Peyer's patch (tissue), 4 donors: ENCODE data around the gene MND1. TPM values are rescaled to one million over a fixed set of nuclear protein-coding genes. Genes with fewer than 3 reads are reported as not detected.

Source experiments
- DNase-seq, 3 donors: peaks; one replicate each; pipeline ENCODE4 v3.0.0-alpha.2; 2017 to 2019
- H3K27ac ChIP-seq, 4 donors: fragments of 200-600 bp; sonication (generic); one replicate each; pipeline ENCODE4 v1.5.1; 2016 to 2019
- H3K27me3 ChIP-seq, 2 donors: fragments of 200-600 bp; sonication (generic); one replicate each; pipeline ENCODE4 v1.5.1; 2019
- H3K36me3 ChIP-seq, 3 donors: fragments of 200-600 bp; sonication (generic); one replicate each; pipeline ENCODE4 v1.5.1; 2016 to 2019
- H3K4me1 ChIP-seq, 4 donors: fragments of 200-600 bp; sonication (generic); one replicate each; pipeline ENCODE4 v1.5.1; 2016 to 2019
- H3K4me3 ChIP-seq, 4 donors: fragments of 200-600 bp; sonication (generic); 1 replicate in 3 of 4; 2 replicates in 1 of 4; pipeline ENCODE4 v1.5.1; 2016 to 2019; ENCODE audit warnings: mild to moderate bottlenecking in 1 of 4
- H3K9me3 ChIP-seq, 4 donors: fragments of 200-600 bp; sonication (generic); one replicate each; pipeline ENCODE4 v1.5.1; 2016 to 2019; ENCODE audit warnings: mild to moderate bottlenecking in 1 of 4
- POLR2A ChIP-seq, 2 donors: fragments of 450-650 bp; IDR thresholded peaks; one replicate each; pipeline ENCODE4 v1.5.1; 2017; ENCODE audit warnings: antibody characterized with exemption in 2 of 2, mild to moderate bottlenecking in 2 of 2, moderate library complexity in 2 of 2
- total RNA-seq, 4 donors: library from RNA; depleted of rRNA; stranded (reverse); fragments of >200 nt; gene quantifications; one replicate each; pipeline ENCODE4 v1.1.0, GENCODE V29; 2016
- TF ChIP-seq, protein P1 (sequence below), 6 experiments: fragments of 450-650 bp in 4 of 6; fragments of 200-600 bp in 2 of 6; sonication (generic) in 1 of 6; IDR thresholded peaks; one replicate each; pipeline ENCODE4 v1.5.1; 2017 to 2019; ENCODE audit warnings: antibody characterized with exemption in 6 of 6, mild to moderate bottlenecking in 3 of 6, moderate library complexity in 1 of 6

MND1 gene
- total RNA-seq, 4 donors from 2014 or later, result 3.5 to 7.4 TPM; not detected in 2

DNA sequence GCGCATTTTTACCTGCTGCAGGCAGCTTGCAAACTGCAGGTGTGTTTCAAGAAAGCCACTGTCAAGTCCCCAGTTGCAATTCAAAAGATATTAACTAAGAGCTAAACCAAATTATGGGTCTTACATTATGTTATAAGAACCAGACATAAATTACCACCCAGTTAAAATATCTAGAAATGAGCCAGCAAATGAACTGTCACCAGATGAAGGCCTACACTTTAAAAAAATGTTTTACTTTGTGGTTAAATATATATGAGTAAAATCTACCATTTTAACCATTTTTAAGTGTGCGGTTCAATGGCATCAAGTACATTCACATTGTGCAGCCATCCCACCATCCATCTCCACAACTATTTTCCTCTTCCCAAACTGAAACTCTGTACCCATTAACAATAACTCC, 89.7 kb downstream of the MND1 start:
- peak overlapping the region in 1 of 4 donors; percentile 79 for H3K27ac ChIP-seq
- DNase-seq, result no peak
- H3K4me1 ChIP-seq, result peaks cover 0 to 9% (median 0%) of the 10 kb centered on the region in 4 donors
- no peaks in the 10 kb centered on the region for H3K27me3 ChIP-seq
- no peak overlapping the region for H3K4me3 ChIP-seq
- no peaks in the 10 kb centered on the region for H3K36me3 ChIP-seq
- no peaks in the 10 kb centered on the region for H3K9me3 ChIP-seq
- TF ChIP-seq POLR2A (IDR thresholded peaks at IDR 0.05), result no peak
- TF ChIP-seq, protein P1, sequence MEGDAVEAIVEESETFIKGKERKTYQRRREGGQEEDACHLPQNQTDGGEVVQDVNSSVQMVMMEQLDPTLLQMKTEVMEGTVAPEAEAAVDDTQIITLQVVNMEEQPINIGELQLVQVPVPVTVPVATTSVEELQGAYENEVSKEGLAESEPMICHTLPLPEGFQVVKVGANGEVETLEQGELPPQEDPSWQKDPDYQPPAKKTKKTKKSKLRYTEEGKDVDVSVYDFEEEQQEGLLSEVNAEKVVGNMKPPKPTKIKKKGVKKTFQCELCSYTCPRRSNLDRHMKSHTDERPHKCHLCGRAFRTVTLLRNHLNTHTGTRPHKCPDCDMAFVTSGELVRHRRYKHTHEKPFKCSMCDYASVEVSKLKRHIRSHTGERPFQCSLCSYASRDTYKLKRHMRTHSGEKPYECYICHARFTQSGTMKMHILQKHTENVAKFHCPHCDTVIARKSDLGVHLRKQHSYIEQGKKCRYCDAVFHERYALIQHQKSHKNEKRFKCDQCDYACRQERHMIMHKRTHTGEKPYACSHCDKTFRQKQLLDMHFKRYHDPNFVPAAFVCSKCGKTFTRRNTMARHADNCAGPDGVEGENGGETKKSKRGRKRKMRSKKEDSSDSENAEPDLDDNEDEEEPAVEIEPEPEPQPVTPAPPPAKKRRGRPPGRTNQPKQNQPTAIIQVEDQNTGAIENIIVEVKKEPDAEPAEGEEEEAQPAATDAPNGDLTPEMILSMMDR (IDR thresholded peaks at IDR 0.05), result no peak

DNA sequence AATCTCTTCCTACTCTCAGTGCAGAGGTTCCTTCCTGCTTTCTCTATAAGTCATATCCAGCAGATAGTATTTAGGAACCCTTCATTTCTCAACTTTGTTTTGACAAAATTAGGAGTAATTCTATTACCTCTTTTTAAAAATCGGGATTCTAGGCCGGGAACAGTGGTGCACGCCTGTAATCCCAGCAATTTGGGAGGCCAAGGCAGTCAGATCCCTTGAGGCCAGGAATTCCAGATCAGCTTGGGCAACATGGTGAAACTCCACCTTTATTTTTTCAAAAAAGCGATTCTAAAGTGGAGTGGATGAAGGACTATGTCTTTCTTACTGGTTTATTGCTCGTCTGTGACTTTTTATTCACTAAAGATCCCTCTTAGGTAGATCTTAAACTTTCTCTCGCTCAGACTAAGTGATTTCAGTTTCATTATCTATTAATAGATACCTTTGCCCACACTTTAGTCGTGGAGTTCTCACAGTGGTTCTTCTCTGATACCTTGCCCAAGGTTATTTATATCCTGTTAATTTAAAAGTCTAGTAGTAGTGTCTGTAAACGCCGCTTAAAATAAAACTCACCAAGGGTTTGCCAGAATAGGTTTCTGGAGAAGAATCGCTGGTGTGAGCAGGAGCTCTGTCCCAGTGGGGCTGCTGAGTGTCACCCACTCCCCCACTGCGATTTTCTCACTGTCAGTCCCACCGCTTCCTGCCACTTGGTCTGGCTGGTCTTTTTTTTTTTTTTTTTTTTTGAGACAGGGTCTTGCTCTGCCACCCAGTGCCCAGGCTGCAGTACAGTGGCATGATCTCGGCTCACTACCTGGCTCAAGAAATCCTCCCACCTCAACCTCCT, 94.6 kb downstream of the MND1 start:
- Histone ChIP-seq H3K27ac (peak overlapping the region; percentile 64 to 72 (median 68)), H3K4me1 (peaks cover 0 to 4% (median 0%) of the 10 kb centered on the region in 4 donors), H3K36me3 (no peaks in the 10 kb centered on the region), H3K27me3 (no peaks in the 10 kb centered on the region), H3K9me3 (no peaks in the 10 kb centered on the region), H3K4me3 (peak overlapping the region; percentile 10 to 26 (median 18))
- peak in 2 of 3 donors; percentile 60 to 65 for DNase-seq
- TF ChIP-seq, protein P1 (IDR thresholded peaks at IDR 0.05), result no peak
- TF ChIP-seq POLR2A (IDR thresholded peaks at IDR 0.05), result no peak

DNA sequence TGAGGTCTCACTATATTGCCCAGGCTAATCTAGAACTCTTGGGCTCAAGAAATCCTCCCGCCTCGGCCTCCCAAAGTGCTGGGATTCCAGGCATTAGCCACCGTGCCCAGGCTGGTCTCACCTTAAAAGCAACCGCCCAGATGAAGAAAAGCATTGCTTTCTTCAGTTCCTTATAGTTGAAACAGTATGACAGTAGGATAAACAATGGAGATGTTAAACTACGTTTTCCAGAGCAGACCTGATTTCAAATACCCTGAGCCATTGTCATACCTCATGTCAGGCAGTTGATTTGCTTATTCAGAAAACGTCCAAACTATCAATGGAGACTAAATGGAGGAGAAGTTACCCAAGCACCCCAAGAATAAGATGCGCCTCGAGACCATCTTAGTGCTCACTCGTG, 95.3 kb downstream of the MND1 start:
- H3K36me3 ChIP-seq, result no peaks in the 10 kb centered on the region
- peaks cover 0 to 4% (median 0%) of the 10 kb centered on the region in 4 donors for H3K4me1 ChIP-seq
- H3K27me3 ChIP-seq, result no peaks in the 10 kb centered on the region
- no peak for DNase-seq
- TF ChIP-seq, protein P1 (IDR thresholded peaks at IDR 0.05), result no peak
- TF ChIP-seq POLR2A (IDR thresholded peaks at IDR 0.05), result no peak
- no peak overlapping the region for H3K4me3 ChIP-seq
- H3K9me3 ChIP-seq, result no peaks in the 10 kb centered on the region
- H3K27ac ChIP-seq, result peak overlapping the region in 2 of 4 donors; percentile 70 to 72

DNA sequence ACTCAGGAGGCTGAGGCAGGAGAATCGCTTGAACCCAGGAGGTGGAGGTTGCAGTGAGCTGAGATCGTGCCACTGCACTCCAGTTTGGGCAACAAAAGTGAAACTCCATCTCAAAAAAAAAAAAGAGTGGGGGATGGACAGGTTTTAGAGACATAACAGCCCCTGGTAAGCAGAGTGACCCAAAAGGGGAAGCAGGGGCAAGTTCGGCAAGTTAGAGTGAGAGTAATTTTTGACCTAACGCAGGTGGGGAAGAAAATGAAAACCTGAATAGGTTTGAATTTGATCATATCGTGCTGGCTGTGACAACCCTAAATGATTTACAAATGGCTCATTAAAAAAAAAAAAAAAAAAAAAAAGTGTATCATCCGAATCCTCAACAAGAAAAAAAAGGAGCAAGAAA, 96.0 kb downstream of the MND1 start:
- TF ChIP-seq, protein P1 (IDR thresholded peaks at IDR 0.05), result no peak
- no peak for TF ChIP-seq POLR2A (IDR thresholded peaks at IDR 0.05)
- H3K27me3 ChIP-seq, result no peaks in the 10 kb centered on the region
- peaks cover 0 to 4% (median 0%) of the 10 kb centered on the region in 4 donors for H3K4me1 ChIP-seq
- H3K27ac ChIP-seq, result peak overlapping the region in 1 of 4 donors; percentile 72
- no peaks in the 10 kb centered on the region for H3K36me3 ChIP-seq
- no peak overlapping the region for H3K4me3 ChIP-seq
- H3K9me3 ChIP-seq, result no peaks in the 10 kb centered on the region
- peak in 1 of 3 donors; percentile 37 for DNase-seq

DNA sequence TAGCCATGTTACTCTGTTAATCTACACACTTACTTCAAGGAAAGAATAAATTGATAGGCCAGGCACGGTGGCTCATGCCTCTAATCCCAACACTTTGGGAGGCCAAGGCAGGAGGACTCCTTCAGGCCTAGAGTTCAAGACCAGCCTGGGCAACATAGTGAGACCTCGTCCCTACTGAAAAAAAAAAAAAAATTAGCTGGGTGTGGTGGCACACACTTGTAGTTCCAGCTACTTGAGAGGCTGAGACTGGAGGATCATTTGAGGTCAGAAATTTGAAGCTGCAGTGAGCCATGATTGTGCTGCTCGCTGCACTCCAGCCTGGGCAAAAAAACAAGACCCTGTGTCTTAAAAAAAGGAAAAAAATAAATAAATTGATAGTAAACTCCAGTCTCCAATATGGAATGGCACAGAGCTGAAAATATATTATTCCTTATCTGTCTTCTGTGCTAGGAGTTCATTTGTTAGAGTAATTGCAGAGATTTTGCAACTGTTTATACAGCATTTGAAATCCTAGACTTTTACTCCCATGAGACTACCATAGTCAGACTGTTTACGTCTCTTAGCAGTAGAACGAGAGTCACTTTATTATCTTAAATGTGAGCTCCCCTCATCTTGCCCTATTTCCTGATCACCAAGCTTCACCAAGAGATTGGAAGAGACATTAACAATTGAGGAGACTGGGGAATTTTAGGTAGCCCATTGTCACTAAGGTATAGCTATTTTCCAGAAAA, 102.9 kb downstream of the MND1 start:
- no peaks in the 10 kb centered on the region for H3K36me3 ChIP-seq
- H3K27ac ChIP-seq, result no peak overlapping the region
- no peak for DNase-seq

More for the DNA sequence above, 102.9 kb downstream of the MND1 start:
- H3K27me3 ChIP-seq, result no peaks in the 10 kb centered on the region
- TF ChIP-seq POLR2A (IDR thresholded peaks at IDR 0.05), result no peak
- TF ChIP-seq, protein P1 (IDR thresholded peaks at IDR 0.05), result no peak
- no peaks in the 10 kb centered on the region for H3K9me3 ChIP-seq
- no peak overlapping the region for H3K4me3 ChIP-seq
- H3K4me1 ChIP-seq, result peaks cover 0 to 5% (median 0%) of the 10 kb centered on the region in 4 donors
